Brain microvascular endothelial cell (primary cell): ENCODE data around the gene TCEA3.
A peak's percentile ranks its signal among the peaks of the same experiment; 100 is the strongest.

Source experiments
- DNase-seq: peaks from one replicate; pipeline ENCODE4 v3.0.0-alpha.2; 2020
- H3K27ac ChIP-seq: fragments of 250-450 bp; sonication (Bioruptor Pico); 2 replicates; pipeline ENCODE4 v1.5.1; 2020; ENCODE audit warnings: mild to moderate bottlenecking, moderate library complexity
- H3K27me3 ChIP-seq: fragments of 250-450 bp; sonication (Bioruptor Pico); replicated peaks from 2 replicates; pipeline ENCODE4 v1.5.1; 2020; ENCODE audit warnings: mild to moderate bottlenecking
- H3K36me3 ChIP-seq: fragments of 250-450 bp; sonication (Bioruptor Pico); replicated peaks from 2 replicates; pipeline ENCODE4 v1.5.1; 2020; ENCODE audit warnings: mild to moderate bottlenecking
- H3K4me3 ChIP-seq: 2 replicates; pipeline ENCODE4 v1.5.1; 2011; ENCODE audit warnings: low read depth, mild to moderate bottlenecking, control low read depth, low read length, moderate library complexity
- CTCF ChIP-seq: IDR thresholded peaks from 2 replicates; pipeline ENCODE4 v1.5.1; 2011; ENCODE audit warnings: low read depth, mild to moderate bottlenecking, moderate library complexity, low read length, control low read depth, inconsistent platforms; ENCODE audit errors: missing control alignments
- in situ Hi-C: cut with HindIII; loops from 2 replicates; pipeline ENCODE4 v1.10.0; 2017; ENCODE audit warnings: low sequenced_read_pairs, low pct_ligation_motif_present

Gene TCEA3

GRCh38 chr1:23403735-23404486 is 20.6 kb downstream of the TCEA3 start:
- in situ Hi-C loops = loop anchor here (25.0 kb wide), 1 partner anchor 108 kb away; no protein-coding TSS in a partner anchor
- H3K27me3 ChIP-seq = no peaks in the 10 kb centered on the region
- no peaks in the 10 kb centered on the region for H3K36me3 ChIP-seq
- TF ChIP-seq CTCF = peak; percentile 98
- DNase-seq = peak; percentile 83
- peak overlapping the region; percentile 71 for H3K27ac ChIP-seq
- peak overlapping the region; percentile 15 for H3K4me3 ChIP-seq

GRCh38 chr1:23403355-23403734 is 21.2 kb downstream of the TCEA3 start:
- no peak for TF ChIP-seq CTCF
- H3K27me3 ChIP-seq = no peaks in the 10 kb centered on the region
- in situ Hi-C loops = loop anchor here (25.0 kb wide), 1 partner anchor 109 kb away; no protein-coding TSS in a partner anchor
- H3K4me3 ChIP-seq = no peak overlapping the region
- no peak for DNase-seq
- H3K36me3 ChIP-seq = no peaks in the 10 kb centered on the region
- peak overlapping the region; percentile 71 for H3K27ac ChIP-seq

GRCh38 chr1:23403038-23403336 is 21.6 kb downstream of the TCEA3 start:
- peak; percentile 80 for DNase-seq
- no peaks in the 10 kb centered on the region for H3K36me3 ChIP-seq
- peak overlapping the region; percentile 71 for H3K27ac ChIP-seq
- no peaks in the 10 kb centered on the region for H3K27me3 ChIP-seq
- H3K4me3 ChIP-seq = no peak overlapping the region
- TF ChIP-seq CTCF = no peak
- in situ Hi-C loops = loop anchor here (25.0 kb wide), 1 partner anchor 109 kb away; no protein-coding TSS in a partner anchor

- Histone ChIP-seq H3K27ac (peak overlapping the region; percentile 71), H3K4me3 (no peak overlapping the region), H3K27me3 (no peaks in the 10 kb centered on the region), H3K36me3 (no peaks in the 10 kb centered on the region)
- TF ChIP-seq CTCF = no peak
- no peak for DNase-seq
- in situ Hi-C loops = loop anchor here (25.0 kb wide), 1 partner anchor 110 kb away; no protein-coding TSS in a partner anchor
Observed at GRCh38 chr1:23402286-23403037, 22.1 kb downstream of the TCEA3 start.

GRCh38 chr1:23401313-23401712 is 23.2 kb downstream of the TCEA3 start:
- Histone ChIP-seq H3K36me3 (no peaks in the 10 kb centered on the region), H3K27ac (no peak overlapping the region), H3K4me3 (no peak overlapping the region), H3K27me3 (no peaks in the 10 kb centered on the region)
- no peak for DNase-seq
- TF ChIP-seq CTCF = no peak
- in situ Hi-C loops = loop anchor here (25.0 kb wide), 1 partner anchor 111 kb away; no protein-coding TSS in a partner anchor
